Measurements from ENCODE around the gene UTS2B.
"Not testable (repeated sequence)": the region's sequence is repeated elsewhere in the genome, so short reads cannot be mapped to it uniquely, and the experiment has no call there.

The UTS2B gene

DNA sequence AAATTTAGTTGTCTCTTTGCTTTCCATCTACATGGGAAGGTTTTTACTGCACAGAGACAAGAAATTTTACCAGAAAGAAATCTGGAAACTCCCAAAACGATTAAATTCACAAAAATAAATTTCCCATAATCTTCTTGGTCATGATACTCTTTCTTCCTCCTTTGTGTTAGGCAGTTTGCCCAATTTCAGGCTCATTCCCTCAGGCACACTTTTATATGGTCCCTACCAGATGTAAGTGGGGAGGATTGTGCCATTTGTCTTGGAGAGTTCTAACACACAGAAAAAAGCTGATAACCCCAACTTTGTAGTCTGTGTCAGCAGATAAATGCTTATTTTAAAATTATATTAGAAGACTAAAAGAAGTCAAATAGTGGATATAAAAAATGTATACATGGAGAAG is 50.2 kb downstream of the UTS2B start:
- DNase-seq (ENCODE audit: low read depth in 2 of 2): no peak

DNA sequence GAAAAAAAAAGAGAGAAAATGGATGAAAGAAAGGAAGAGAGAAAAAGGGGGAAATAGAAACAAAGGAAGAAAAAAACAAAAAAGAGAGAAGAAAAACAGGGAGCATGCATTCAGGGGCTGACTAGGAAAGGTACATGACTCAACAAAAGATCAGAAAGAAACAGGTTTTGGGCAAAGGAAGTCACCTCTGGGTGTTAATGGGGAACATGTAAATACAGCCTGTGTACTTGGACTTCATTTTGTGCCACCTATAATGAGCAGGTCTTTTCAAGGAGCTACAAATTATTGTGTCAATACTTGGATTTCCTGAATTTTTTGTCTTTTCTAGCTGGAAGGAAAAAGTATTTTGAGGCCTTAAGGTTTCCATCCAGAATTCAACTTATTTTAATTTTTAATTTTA is 54.6 kb downstream of the UTS2B start:
- no peak for DNase-seq (ENCODE audit: low read depth in 2 of 2)

DNA sequence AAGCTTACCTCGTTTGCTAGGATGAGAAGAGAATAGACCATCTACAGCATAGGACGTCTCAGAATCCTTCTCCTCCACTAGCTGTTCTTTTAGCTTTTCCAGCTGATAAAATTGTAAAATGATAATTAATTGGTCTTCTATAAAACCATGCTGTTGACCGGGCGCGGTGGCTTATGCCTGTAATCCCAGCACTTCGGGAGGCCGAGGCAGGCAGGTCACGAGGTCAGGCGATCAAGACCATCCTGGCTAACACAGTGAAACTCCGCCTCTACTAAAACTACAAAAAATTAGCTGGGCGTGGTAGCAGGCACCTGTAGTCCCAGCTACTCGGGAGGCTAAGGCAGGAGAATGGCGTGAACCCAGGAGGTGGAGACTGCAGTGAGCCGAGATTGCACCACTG is 55.1 kb downstream of the UTS2B start:
- DNase-seq (ENCODE audit: low read depth in 2 of 2): not testable (repeated sequence)

DNA sequence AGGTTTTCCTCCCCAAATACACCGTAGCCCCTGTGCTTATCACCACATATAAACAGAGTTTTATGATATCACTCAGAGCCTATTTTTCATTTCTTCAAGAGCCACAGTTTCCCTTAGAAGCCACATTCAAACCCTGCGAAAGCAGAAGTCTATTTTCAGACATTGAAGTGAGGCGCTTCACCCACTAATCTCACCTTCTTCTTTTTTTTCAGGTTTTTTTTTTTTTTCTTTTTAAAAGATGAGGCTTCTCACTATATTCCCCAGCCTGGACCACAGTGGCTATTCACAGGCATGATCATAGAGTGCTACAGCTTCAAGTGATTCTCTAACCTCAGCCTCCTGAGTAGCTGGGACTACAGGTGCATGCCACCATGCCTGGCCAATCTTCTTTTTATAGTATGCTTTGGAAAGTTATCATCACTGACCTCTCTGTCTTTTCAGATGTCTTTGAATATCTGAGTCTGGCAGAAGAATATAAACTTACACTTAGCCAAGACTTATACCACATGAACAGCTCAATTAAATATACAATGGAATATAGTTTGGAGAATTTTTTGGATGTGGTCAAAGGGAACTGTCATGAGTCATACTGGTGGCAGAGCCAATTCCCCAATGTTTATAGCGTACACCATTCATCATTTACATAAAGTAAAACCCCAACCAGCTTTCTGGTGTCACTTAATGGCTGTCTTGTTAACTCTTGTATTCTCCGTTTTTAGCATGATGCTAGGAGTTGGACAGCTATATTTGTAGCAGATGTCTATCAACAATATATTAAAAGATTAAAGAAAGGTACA is 60.8 kb downstream of the UTS2B start:
- DNase-seq (ENCODE audit: low read depth in 2 of 2): no peak

DNA sequence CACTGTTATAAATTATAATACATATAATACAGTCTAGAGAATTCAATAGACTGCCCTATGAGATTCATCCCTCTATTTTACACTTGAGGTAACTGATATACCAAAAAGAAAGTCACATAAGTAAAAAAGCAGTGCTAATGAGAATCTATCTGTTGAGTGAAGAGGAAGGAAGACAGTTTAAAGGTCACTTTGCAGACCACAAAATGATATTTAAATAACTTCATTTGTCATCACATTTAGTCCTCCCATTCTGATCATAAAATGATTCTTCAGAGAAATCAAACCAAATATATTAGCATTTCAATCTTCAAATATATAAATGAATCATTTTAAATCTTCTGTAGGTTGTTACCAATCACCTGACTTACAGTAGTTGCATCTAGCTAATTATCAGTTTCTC is 61.6 kb downstream of the UTS2B start:
- no peak for DNase-seq (ENCODE audit: low read depth in 2 of 2)

DNA sequence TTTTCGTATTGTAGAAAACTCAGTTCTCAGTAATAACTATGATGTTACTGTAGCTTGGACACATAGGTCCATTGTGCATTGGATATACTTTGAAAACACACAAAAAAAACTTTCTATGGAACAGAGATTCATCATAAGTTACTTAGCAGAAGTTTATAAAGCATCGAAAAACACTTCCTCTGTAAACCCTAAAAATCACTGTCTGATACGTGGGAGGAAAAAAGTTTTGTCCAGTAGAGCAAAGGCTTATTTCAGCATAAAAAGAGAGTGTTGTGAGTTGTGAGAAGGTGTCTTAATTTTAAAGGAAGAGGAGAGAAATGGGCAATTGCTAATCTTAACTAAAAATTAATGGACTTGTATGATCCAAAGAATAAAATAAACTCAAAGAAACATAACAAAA is 66.5 kb downstream of the UTS2B start:
- no peak for DNase-seq (ENCODE audit: low read depth in 2 of 2)

DNA sequence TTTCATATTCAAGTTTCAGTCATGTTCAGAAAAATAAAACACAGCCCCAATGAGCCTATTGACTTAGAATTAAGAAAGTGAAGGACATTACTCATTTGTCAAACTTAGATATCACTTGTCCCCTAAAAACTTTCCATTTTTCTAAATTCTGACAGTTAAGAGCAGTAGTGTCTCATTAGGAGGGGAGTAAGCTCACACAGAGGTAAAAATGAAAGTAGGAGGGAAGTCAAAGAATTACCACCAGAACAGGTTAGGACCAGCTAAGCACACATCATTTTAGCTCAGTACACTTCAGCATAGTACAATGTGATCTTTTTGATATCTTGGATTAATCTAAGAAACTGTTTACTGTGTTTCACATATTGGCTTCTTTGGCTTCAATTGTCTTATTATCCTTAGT is 67.0 kb downstream of the UTS2B start:
- no peak for DNase-seq (ENCODE audit: low read depth in 2 of 2)

DNA sequence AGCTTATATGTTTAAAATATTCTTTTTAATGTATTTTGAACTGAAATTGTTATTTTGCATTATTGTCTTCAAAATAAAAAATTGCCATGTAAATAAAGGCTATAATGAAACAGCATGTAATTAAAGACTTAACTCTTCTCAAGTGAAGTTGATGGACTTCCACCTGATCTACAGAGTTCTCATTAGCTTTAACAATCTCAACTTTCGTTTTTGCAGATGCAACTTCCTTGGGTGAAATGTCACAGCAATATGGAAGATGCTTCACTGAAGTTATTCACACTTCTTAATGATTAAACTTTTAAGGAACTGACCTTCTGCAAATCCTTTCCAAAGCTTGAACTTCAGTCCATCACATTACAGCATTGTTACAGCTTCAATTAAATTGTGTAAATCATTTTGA is 67.7 kb downstream of the UTS2B start:
- DNase-seq (ENCODE audit: low read depth in 2 of 2): no peak

DNA sequence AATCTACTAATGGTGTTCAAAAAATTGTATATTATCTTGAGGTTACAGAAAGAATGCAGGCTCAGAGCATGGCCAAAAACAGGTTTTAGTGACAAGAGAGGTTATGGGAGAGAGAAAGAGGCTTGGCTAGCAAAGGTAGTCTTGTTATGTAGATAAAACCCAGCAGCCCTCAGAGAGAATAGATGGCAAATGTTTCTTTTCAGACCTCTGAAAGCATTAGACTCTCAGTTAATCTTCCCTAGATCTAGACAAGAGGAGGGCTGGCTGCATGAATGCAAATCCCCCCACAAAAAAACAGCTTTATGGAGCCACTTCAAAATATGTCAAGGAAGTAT is 69.1 kb downstream of the UTS2B start:
- no peak for DNase-seq (ENCODE audit: low read depth in 2 of 2)

DNA sequence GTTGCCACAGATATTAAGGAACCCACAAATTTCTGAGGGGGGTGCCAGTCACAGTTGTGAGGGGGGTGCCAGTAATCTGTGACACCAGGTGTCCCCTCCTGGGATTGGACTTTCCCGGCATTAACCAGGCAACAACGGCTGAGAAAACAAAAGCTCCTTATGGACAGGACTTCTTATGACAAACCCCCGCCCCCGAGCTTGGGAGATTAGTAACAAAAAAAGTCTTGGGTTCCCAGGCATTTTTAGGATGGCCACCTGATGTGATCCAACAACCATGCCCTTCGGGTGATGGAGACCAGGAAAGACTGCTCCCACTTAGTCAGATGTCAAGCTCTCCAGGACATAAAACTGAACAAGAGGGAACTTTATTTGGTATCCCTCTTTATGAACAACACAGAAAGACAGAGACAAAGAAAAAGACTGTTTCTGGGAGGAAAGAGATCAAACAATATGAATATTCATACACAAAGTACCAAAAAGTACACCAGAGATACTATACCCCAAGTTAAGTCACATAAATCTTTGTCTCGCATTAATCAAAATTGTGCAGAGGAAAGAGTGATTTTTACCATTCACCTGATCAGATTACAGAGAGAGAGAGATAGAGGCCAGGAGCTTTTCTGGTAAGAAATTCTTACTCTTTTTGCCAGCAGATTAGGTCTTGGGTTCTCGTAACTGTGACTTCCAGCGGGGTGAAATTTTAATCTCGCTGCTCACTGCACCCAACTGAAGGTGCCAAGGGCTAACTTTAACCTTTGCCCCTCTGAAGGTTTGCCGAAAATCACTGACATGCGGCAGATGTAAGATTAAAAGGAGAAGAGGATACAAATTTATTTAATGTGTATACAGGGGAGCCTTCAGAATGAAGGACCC is 69.7 kb downstream of the UTS2B start:
- DNase-seq (ENCODE audit: low read depth in 2 of 2): no peak

DNA sequence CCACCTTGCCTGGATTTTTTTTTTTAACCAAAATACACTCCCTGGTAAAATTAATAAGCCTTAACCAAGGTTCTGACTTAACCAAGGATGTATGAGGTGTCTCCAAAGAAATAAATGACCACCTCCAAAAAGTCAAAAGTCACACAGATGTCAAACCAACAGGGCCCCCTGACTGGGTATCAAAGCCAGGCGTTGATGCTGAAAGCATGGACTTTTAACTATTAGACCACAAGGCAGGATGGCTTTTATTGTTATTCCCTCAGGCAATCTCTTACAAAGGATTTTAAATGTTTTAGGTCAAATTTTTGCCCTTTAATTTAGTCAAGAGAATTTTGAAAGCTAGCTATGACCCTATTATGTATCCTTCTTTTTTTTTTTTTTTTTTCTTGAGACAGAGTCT is 70.8 kb downstream of the UTS2B start:
- no peak for DNase-seq (ENCODE audit: low read depth in 2 of 2)

DNA sequence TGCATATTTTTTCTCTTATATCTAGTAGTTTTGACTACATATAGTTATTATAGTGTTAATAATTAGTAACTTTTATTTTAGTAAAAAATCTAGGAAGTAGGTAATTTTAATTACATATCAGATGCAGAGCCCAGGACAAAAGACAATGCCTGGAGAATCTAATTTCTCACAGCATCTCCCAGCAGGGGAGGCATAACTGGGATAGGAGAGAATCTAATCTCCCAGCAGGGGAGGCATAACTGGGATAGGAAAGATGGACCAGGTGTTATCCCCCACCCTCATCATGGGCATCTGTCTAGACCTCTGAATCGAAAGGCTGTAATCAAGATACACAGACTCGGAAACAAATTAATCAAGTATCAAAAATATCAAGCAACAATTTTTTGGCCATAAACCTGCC is 73.0 kb downstream of the UTS2B start:
- DNase-seq (ENCODE audit: low read depth in 2 of 2): no peak

DNA sequence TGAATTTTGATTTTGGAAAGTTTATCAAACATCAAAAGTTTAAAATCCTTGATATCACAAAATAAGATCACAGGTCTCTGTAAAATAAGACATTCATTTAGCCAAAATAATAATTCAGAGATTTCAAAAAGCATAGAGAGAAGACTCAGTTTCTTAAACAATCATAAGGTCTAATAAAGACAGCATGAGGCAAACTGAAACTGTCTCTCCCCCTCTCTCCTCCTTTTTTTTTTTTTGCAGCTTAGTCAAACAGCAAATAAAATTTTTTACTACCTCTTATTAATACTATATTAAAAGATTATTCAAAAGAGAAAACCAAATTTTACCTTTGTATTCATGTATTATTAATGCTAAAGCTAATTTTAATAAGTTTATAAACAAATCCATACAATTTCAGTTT is 73.9 kb downstream of the UTS2B start:
- no peak for DNase-seq (ENCODE audit: low read depth in 2 of 2)

DNA sequence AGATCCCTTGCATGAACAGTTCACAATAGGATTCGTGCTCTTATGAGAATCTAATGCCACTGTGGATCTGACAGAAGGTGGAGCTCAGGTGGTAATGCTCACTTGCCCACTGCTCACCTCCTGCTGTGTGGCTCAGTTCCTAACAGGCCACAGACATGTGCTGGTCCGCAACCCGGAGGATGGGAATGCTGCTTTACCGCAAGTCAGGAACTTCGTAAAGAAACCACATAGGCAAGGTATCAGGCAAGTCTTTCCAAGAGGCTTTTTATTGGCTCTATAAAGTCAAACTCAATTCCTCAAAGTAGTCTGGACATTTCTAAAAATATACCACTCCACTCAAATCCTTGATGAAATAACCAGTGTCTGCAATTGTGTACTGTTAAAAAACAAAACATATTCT is 75.2 kb downstream of the UTS2B start:
- DNase-seq (ENCODE audit: low read depth in 2 of 2): no peak

DNA sequence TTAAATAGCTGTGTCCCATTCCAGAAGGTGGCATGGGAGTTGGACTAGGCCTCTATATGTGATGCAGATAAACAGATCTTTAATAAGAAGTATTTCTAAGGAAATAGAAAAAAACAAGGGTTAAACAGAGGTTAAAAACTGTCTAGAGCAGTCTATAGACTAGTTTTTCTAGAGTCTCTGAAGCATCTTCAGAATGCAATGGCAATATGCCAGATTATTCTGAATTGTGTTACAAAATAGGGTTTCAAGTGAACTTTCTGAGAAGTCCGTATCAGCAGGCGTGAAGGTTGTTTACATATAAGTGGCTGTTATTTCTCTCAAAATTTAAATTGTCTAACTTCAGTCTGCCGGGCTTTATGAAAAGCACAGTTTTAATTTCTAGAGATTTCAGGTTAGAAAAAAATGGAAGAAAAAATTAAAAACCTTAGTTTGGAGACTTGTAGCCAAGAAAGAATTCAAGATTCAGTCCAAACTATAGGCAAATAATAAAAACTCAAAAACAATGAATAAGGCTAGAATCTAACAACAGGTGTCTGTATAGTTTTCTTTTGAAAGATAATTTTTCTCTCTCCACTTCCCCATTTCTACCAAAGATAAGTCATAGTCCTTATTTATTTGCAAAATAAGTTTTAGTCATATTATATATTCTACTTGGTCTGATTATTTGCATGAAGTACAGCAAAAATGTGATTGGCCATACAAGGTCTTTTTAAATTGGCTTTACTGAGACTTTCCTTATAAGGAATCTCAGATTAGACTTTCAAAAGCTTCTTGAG is 76.0 kb downstream of the UTS2B start:
- no peak for DNase-seq (ENCODE audit: low read depth in 2 of 2)

DNA sequence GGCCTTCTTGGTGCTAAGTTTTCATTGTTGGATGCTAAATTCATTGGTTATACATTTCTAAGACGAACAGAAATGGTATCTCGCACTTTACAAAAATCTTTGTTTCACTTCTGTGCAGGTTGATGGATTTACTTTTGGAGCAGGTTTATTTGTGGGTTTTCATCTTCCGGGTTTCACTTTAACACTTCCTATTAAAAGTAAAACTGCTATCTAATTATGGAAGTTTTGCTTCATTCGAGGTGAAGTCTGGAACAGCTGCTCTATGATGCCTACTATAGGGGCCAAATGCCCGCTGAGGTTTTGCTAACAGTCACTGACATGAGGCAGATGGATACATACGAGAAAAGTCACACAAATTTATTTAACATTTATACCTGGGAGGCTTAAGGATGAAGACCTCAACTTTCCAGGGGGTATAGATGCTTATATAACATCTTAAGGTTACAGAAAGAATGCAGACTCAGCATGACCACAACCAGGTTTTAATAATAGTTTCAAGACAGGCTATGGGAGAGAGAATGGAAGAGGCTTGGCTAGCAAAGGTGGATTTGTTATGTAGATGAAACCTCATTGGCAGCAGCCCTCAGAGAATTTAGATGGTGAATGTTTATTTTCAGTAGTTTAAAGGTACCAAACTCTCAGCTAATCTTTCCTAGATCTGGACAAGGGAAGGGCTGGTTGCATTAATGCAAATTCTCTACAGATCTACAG is 77.1 kb downstream of the UTS2B start:
- DNase-seq (ENCODE audit: low read depth in 2 of 2): no peak

DNA sequence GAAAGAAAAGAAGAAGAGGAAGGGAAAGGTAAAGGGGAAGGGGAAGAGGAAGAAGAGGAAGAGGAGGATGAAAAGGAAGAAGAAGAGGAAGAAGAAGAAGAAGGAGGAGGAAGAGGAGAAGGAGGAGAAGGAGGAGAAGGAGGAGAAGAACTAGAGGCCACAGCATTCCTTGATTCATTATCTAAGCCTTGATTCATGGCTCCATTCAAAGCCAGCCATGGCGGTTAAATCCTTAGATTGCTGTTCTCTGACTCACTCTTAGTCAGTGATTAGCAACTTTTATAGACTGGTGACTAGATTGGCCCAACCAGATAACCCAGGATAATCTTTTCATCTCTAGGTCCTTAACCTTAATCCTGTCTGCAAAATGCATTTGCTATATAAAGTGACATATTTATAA is 83.7 kb downstream of the UTS2B start:
- DNase-seq (ENCODE audit: low read depth in 2 of 2): no peak

DNA sequence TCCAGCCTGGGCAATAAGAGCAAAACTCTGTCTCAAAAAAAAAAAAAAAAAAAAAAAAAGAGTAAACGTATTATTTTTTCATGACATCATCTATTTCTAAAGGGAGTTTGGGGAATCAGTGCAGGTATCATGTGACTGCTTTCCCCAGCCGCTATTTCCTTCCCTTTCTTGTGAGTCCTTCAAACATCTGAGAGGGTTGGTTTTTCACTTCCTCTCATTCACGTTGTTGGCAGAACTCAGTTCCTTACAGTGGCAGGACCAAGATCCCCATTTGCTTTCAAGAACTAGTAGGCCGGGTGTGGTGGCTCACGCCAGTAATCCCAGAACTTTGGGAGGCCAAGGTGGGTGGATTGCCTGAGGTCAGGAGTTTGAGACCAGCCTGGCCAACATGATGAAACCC is 84.3 kb downstream of the UTS2B start:
- DNase-seq (ENCODE audit: low read depth in 2 of 2): not testable (repeated sequence)

DNA sequence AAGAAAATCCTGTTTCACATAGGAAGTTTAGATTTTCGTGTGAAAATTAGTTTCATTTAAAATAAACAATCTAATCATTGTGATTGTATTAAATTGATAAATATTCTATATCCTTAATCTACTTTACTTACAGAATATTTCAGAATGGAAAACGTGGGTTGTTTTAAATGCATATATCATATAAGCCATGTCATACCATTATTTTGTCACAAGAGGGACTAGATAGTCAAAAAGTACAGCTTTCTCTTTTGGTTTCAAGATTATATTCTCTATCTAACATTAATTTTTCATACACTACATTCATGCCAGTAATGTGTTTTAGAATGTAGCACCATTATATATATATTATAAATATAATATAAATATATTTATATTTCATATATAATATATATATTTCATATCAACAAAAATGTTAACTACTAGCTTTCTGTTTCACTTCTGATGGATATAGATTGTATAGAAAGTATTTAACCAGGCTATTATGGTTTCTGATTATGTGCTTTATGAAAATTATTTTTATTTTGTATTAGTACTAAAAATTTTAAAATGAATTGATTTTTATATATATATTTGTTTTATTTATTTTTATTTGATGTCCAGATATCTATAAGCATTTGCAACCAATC is 86.0 kb downstream of the UTS2B start:
- no peak for DNase-seq (ENCODE audit: low read depth in 2 of 2)

DNA sequence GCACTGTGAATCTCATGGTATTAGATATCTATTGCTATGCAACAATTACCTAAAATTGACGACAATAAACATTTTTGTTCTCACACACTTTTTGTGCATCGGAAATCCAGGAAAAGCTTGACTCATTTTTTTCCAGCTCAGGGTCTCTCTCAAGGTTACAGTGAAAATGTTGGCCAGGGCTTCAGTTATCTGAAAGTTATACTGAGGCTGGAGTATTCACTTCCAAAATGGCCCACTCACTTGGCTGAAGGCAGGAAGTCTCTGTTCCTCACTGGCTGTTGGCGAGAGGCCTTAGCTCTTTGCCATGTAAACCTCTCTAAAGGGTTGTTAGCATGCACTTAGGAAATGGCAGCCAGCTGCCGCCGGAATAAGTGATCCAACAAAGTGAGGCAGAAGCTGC is 89.8 kb downstream of the UTS2B start:
- no peak for DNase-seq (ENCODE audit: low read depth in 2 of 2)

DNA sequence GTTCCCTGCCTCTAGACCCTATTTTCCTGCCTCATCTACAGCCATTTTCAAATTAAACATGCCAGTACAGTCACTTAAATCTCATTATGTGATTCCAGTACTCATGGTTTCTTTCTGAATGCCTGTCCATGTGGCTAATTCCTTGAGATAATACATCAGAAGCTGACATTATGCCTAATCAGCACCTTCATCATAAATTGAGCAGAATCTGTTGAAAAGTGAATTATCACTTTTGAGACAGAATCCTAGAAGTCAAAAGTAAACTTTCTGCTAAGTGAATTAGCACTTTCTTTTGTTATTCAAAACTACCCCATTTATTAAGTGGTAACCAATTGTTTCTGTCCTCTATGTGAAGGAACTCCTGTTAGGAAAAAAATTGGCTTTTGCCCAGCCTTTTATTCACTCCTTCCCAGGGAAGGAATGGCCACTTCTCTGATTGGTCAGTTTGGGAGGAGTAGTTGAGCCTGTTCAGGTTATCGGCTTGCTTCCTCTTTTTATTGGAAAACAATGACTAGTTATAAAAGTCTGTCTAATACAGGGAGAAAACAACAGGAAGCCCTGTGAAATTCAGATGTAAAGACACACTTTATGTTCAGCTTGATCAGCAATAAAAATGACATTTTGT is 90.8 kb downstream of the UTS2B start:
- no peak for DNase-seq (ENCODE audit: low read depth in 2 of 2)

Data from stimulated activated CD4-positive, alpha-beta T cell treated with anti-CD3 and anti-CD28 coated beads, Interleukin-4, amount 100 ng/mL, for 48 hours (primary cell).